HG03439 (cell line): ENCODE measurements around the gene PRKCI.
"Not testable (repeated sequence)": the region's sequence is repeated elsewhere in the genome, so short reads cannot be mapped to it uniquely, and the experiment has no call there.

Experiments
- ATAC-seq: cut with Tn5 transposase; IDR thresholded peaks from one replicate; pipeline ENCODE4 v1.9.1; 2021; ENCODE audit warnings: mild to moderate bottlenecking, moderate library complexity; ENCODE audit not compliant: unreplicated experiment

Gene PRKCI

GRCh38 chr3:170221924-170222646 is at the start of gene PRKCI:
Gene PRKCI (plus strand): TSS chr3:170222424. CDS start chr3:170222670, 246 bp downstream.
- ATAC-seq: peak; percentile 94

- ATAC-seq: no peak
These were observed 43.6 kb upstream of the PRKCI start for GRCh38 chr3:170178651-170179050.

- ATAC-seq: no peak
These were observed 42.8 kb upstream of the PRKCI start for GRCh38 chr3:170179432-170179831.

GRCh38 chr3:170180079-170180907 is 41.9 kb upstream of the PRKCI start:
- ATAC-seq: peak; percentile 34

GRCh38 chr3:170180908-170181885 is 41.0 kb upstream of the PRKCI start, which contains the start of gene PHC3:
Gene PHC3 (minus strand): TSS chr3:170181733. CDS start chr3:170181715, 18 bp downstream.
- peak; percentile 85 for ATAC-seq

GRCh38 chr3:170189398-170190256 is 32.6 kb upstream of the PRKCI start:
- ATAC-seq: peak; percentile 20

- not testable (repeated sequence) for ATAC-seq
These were observed 26.5 kb upstream of the PRKCI start for GRCh38 chr3:170195759-170196158.

GRCh38 chr3:170196833-170197232 is 25.4 kb upstream of the PRKCI start:
- ATAC-seq: no peak

GRCh38 chr3:170200987-170201386 is 21.2 kb upstream of the PRKCI start:
- ATAC-seq: no peak

- ATAC-seq: no peak
These were observed 20.7 kb upstream of the PRKCI start for GRCh38 chr3:170201527-170201926.

GRCh38 chr3:170203457-170203856 is 18.8 kb upstream of the PRKCI start:
- no peak for ATAC-seq

GRCh38 chr3:170204023-170204472 is 18.2 kb upstream of the PRKCI start:
- ATAC-seq: no peak

GRCh38 chr3:170204509-170204908 is 17.7 kb upstream of the PRKCI start:
- no peak for ATAC-seq

- no peak for ATAC-seq
These were observed 16.9 kb upstream of the PRKCI start for GRCh38 chr3:170205302-170205701.

GRCh38 chr3:170206164-170206762 is 16.0 kb upstream of the PRKCI start:
- not testable (repeated sequence) for ATAC-seq

GRCh38 chr3:170207717-170208116 is 14.5 kb upstream of the PRKCI start:
- no peak for ATAC-seq

GRCh38 chr3:170211668-170212067 is 10.6 kb upstream of the PRKCI start:
- ATAC-seq: no peak

GRCh38 chr3:170219850-170220249 is 2.4 kb upstream of the PRKCI start:
- no peak for ATAC-seq

- ATAC-seq: no peak
These were observed 1.4 kb upstream of the PRKCI start for GRCh38 chr3:170220871-170221270.
